ENCODE data around the gene FURIN. TPM values are rescaled to one million over a fixed set of nuclear protein-coding genes. Genes with fewer than 3 reads are reported as not detected.

FURIN gene
- total and polyA plus RNA-seq, 9 of the 15 experiments (the other 6 are each of a cell fraction or from before 2014, with no cell fraction given), result 0.92 to 99.9 (median 34.8) TPM

GRCh38 chr15:90855139-90855538 lies 13.2 kb upstream of the FURIN start (continued):
- peak in 1 of 2 experiments; percentile 30 for TF ChIP-seq E2F6 (IDR thresholded peaks at IDR 0.05; ENCODE audit: borderline replicate concordance in 1 of 2, extremely low read depth in 1 of 2, insufficient read depth in 1 of 2, insufficient read length in 1 of 2, low read depth in 1 of 2, low read length in 1 of 2, poor library complexity in 1 of 2, severe bottlenecking in 1 of 2)
- no peak for TF ChIP-seq SP1 (CRISPR knock-in tag; IDR thresholded peaks at IDR 0.05)
- TF ChIP-seq SRSF3 (IDR thresholded peaks at IDR 0.05; ENCODE audit: insufficient read depth, low read length), result no peak
- no peak for TF ChIP-seq GTF2F1 (IDR thresholded peaks at IDR 0.05; ENCODE audit: low read depth, low read length)

DNA sequence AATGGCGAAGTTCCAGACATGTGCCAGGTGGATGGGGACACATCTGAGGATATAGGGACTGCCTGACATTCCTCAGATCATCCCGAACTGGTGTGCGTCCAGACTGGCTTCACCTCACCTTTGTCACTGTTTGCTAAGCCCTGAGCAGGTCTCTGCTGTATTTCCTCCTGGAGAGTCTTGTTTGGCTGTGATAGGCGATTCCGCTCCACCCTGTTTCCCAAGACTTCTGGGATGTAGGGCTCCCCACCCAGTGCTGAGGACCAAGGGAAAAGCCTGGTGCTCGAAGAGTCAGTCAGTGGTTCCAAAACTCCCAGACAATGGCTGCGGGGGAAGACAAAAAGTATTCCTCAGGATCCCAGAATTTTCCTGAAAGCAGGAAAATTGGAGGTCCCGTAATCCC lies 11.1 kb upstream of the FURIN start:
- CTCF ChIA-PET (ENCODE audit: low intra/inter-chr PET ratio), result no interaction called here

More for the DNA sequence above, 11.1 kb upstream of the FURIN start:
- BruUV-seq (replicated peaks), result no TSS peak
- Histone ChIP-seq H3K4me2 (ENCODE audit: insufficient read depth, low read length) (no peak overlapping the region), H3K27me3 (ENCODE audit: control insufficient read depth in 2 of 2, insufficient read depth in 2 of 2, low read length in 2 of 2) (no peaks in the 10 kb centered on the region), H2AFZ (ENCODE audit: low read depth, low read length) (no peak overlapping the region), H3K79me2 (ENCODE audit: control insufficient read depth, insufficient read depth, low read length) (no peaks in the 10 kb centered on the region), H3K4me3 (no peak overlapping the region), H3K9me1 (ENCODE audit: control insufficient read depth, insufficient read depth, low read length) (no peaks in the 10 kb centered on the region), H3K4me1 (replicated peaks in 1 of 2; ENCODE audit: control insufficient read depth in 2 of 2, insufficient read depth in 2 of 2, low read length in 2 of 2) (peaks cover 22 to 29% of the 10 kb centered on the region in 2 experiments; a peak in 4 of 5 replicates), H3K9ac (ENCODE audit: insufficient read depth in 1 of 2, low read depth in 2 of 2, low read length in 2 of 2) (no peak overlapping the region), H3K27ac (ENCODE audit: extremely low read depth, low read depth, low read length) (no peak overlapping the region), H4K20me1 (replicated peaks; ENCODE audit: control insufficient read depth, insufficient read depth, low read length) (no peaks in the 10 kb centered on the region), H3K36me3 (ENCODE audit: control insufficient read depth, insufficient read depth, low read length) (no peaks in the 10 kb centered on the region), H3K9me3 (replicated peaks; ENCODE audit: control insufficient read depth, insufficient read depth, low read depth, low read length) (no peaks in the 10 kb centered on the region)
- POLR2A ChIA-PET, result no interaction called here
- FAIRE-seq (no peak), DNase-seq (ENCODE audit: extremely low read depth in 1 of 4, low spot score in 3 of 4) (no peak), ATAC-seq (no peak)
- no peak for TF ChIP-seq ZC3H4 (CRISPR knock-in tag; IDR thresholded peaks at IDR 0.05; ENCODE audit: borderline replicate concordance)
- TF ChIP-seq FOXO4 (CRISPR knock-in tag; IDR thresholded peaks at IDR 0.05), result no peak
- no peak for TF ChIP-seq TEAD1 (CRISPR knock-in tag; IDR thresholded peaks at IDR 0.05)
- TF ChIP-seq EP400 (IDR thresholded peaks at IDR 0.05), result no peak
- TF ChIP-seq TCF3 (CRISPR knock-in tag; IDR thresholded peaks at IDR 0.05), result no peak
- no peak for TF ChIP-seq NCOA2 (IDR thresholded peaks at IDR 0.05; ENCODE audit: partially characterized antibody in 2 of 2)
- TF ChIP-seq CBX8 (IDR thresholded peaks at IDR 0.05; ENCODE audit: borderline replicate concordance, extremely low read depth, low read depth, low read length, poor library complexity, severe bottlenecking), result no peak
- no peak for TF ChIP-seq ETV5 (CRISPR knock-in tag; IDR thresholded peaks at IDR 0.05; ENCODE audit: low read depth)
- no peak for TF ChIP-seq NRF1 (conservative IDR thresholded peaks at IDR 0.05 in 1 of 2, IDR thresholded peaks at IDR 0.05 in 1 of 2)
- TF ChIP-seq PHTF2 (CRISPR knock-in tag; IDR thresholded peaks at IDR 0.05), result no peak
- intact Hi-C loops (cut with micrococcal nuclease), result no loop called here
- in situ Hi-C loops (cut with MboI), result no loop called here
- 89% methylated on average over 8 of the region's 8 CpGs for WGBS (ENCODE audit: insufficient coverage, low coverage, missing lambda C conversion rate)

All from K562 (cell line).